Measurements from ENCODE around the gene SPACA5. TPM values are rescaled to one million over a fixed set of nuclear protein-coding genes. Genes with fewer than 3 reads are reported as not detected.

The SPACA5 gene
- total and polyA plus RNA-seq, 2 donors (not counting 3 experiments of a cell fraction or from before 2014, with no cell fraction given) = not detected

- no TSS peak for BruUV-seq (replicated peaks)
- no peak for FAIRE-seq
- no peaks in the 10 kb centered on the region for H3K4me1 ChIP-seq (ENCODE audit: control insufficient read depth, extremely low read depth, insufficient read depth, low read length)
- intact Hi-C loops (cut with micrococcal nuclease) = no loop called here
- ChIA-PET POLR2A (no interaction called here), CTCF (no interaction called here)
- no peaks in the 10 kb centered on the region for H4K20me1 ChIP-seq (replicated peaks; ENCODE audit: control insufficient read depth, extremely low read depth, insufficient read depth, low read length)
- H3K9me3 ChIP-seq (replicated peaks; ENCODE audit: control insufficient read depth, insufficient read depth, low read length) = no peaks in the 10 kb centered on the region
- H3K9me1 ChIP-seq (replicated peaks; ENCODE audit: control insufficient read depth, extremely low read depth, insufficient read depth, low read length) = no peaks in the 10 kb centered on the region
- DNase-seq (ENCODE audit: low read depth, low spot score) = peak; percentile 47
- H3K27ac ChIP-seq (ENCODE audit: insufficient read depth, low read depth, low read length) = no peak overlapping the region
- no peaks in the 10 kb centered on the region for H3K79me2 ChIP-seq (ENCODE audit: control insufficient read depth, insufficient read depth, low read length)
- no peaks in the 10 kb centered on the region for H3K36me3 ChIP-seq (ENCODE audit: control insufficient read depth in 2 of 2, extremely low read depth in 1 of 2, insufficient read depth in 2 of 2, low read length in 2 of 2)
- no peak overlapping the region for H2AFZ ChIP-seq (ENCODE audit: low read depth, low read length)
- dilution Hi-C loops (cut with MboI; ENCODE audit: extremely low pct_ligation_motif_present, low sequenced_read_pairs) = no loop called here
- H3K4me3 ChIP-seq (replicated peaks in 1 of 3; ENCODE audit: insufficient read depth in 1 of 3, low read depth in 1 of 3, low read length in 3 of 3) = no peak overlapping the region
- peaks cover 0 to 2% of the 10 kb centered on the region in 2 experiments for H3K27me3 ChIP-seq (ENCODE audit: control insufficient read depth in 2 of 2, insufficient read depth in 2 of 2, low read length in 2 of 2)
- TF ChIP-seq GATA2 (IDR thresholded peaks at IDR 0.05; ENCODE audit: insufficient read depth, insufficient read length, low read depth, low read length) (no peak), POLR2A (IDR thresholded peaks at IDR 0.05; ENCODE audit: low read depth, low read length) (no peak), MYC (IDR thresholded peaks at IDR 0.05; ENCODE audit: low read depth, low read length) (no peak), FOS (IDR thresholded peaks at IDR 0.05; ENCODE audit: borderline replicate concordance, insufficient read depth, low read length) (no peak), POLR2AphosphoS5 (IDR thresholded peaks at IDR 0.05; ENCODE audit: insufficient read depth, low read depth, low read length) (no peak), MAX (IDR thresholded peaks at IDR 0.05; ENCODE audit: insufficient read depth, insufficient read length) (no peak), EZH2 (IDR thresholded peaks at IDR 0.05; ENCODE audit: borderline replicate concordance, low read depth, low read length, severe bottlenecking) (no peak), JUN (IDR thresholded peaks at IDR 0.05; ENCODE audit: borderline replicate concordance, insufficient read depth, insufficient read length, low read depth) (no peak), CTCF (IDR thresholded peaks at IDR 0.05; ENCODE audit: extremely low read depth in 1 of 2, insufficient read depth in 1 of 2, low read depth in 1 of 2, low read length in 2 of 2) (no peak)
- no peak overlapping the region for H3K4me2 ChIP-seq (ENCODE audit: insufficient read depth, low read length)
- no peak overlapping the region for H3K9ac ChIP-seq (replicated peaks; ENCODE audit: extremely low read depth, insufficient read depth, low read length)
These were observed 29.1 kb downstream of the SPACA5 start for GRCh38 chrX:48035891-48036290.
